ENCODE data around the gene TECPR2. TPM values are rescaled to one million over a fixed set of nuclear protein-coding genes. Genes with fewer than 3 reads are reported as not detected.

Gene TECPR2
- total RNA-seq, 1 donor from 2014 or later, result 24.5 TPM

GRCh38 chr14:102505000-102505619, 142.4 kb downstream of the TECPR2 start:
- peaks cover 2% of the 10 kb centered on the region for H3K9me3 Mint-ChIP-seq (ENCODE audit: unreplicated experiment)
- TF ChIP-seq, protein P1, sequence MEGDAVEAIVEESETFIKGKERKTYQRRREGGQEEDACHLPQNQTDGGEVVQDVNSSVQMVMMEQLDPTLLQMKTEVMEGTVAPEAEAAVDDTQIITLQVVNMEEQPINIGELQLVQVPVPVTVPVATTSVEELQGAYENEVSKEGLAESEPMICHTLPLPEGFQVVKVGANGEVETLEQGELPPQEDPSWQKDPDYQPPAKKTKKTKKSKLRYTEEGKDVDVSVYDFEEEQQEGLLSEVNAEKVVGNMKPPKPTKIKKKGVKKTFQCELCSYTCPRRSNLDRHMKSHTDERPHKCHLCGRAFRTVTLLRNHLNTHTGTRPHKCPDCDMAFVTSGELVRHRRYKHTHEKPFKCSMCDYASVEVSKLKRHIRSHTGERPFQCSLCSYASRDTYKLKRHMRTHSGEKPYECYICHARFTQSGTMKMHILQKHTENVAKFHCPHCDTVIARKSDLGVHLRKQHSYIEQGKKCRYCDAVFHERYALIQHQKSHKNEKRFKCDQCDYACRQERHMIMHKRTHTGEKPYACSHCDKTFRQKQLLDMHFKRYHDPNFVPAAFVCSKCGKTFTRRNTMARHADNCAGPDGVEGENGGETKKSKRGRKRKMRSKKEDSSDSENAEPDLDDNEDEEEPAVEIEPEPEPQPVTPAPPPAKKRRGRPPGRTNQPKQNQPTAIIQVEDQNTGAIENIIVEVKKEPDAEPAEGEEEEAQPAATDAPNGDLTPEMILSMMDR (IDR thresholded peaks at IDR 0.05; ENCODE audit: partially characterized antibody, unreplicated experiment), result no peak
- no peak overlapping the region for H3K4me3 Mint-ChIP-seq (ENCODE audit: unreplicated experiment)
- no peaks in the 10 kb centered on the region for H3K4me1 Mint-ChIP-seq (ENCODE audit: low read depth, unreplicated experiment)
- H3K27ac Mint-ChIP-seq (ENCODE audit: unreplicated experiment), result no peak overlapping the region
- no peak for DNase-seq
- no peaks in the 10 kb centered on the region for H3K36me3 Mint-ChIP-seq (ENCODE audit: unreplicated experiment)
- H3K27me3 Mint-ChIP-seq (ENCODE audit: unreplicated experiment), result peaks cover 7% of the 10 kb centered on the region

GRCh38 chr14:102505775-102506625, 143.3 kb downstream of the TECPR2 start:
- H3K27me3 Mint-ChIP-seq (ENCODE audit: unreplicated experiment), result peaks cover 7% of the 10 kb centered on the region
- H3K36me3 Mint-ChIP-seq (ENCODE audit: unreplicated experiment), result no peaks in the 10 kb centered on the region
- TF ChIP-seq, protein P1 (IDR thresholded peaks at IDR 0.05; ENCODE audit: partially characterized antibody, unreplicated experiment), result no peak
- peaks cover 2% of the 10 kb centered on the region for H3K9me3 Mint-ChIP-seq (ENCODE audit: unreplicated experiment)
- DNase-seq, result no peak
- no peaks in the 10 kb centered on the region for H3K4me1 Mint-ChIP-seq (ENCODE audit: low read depth, unreplicated experiment)
- no peak overlapping the region for H3K27ac Mint-ChIP-seq (ENCODE audit: unreplicated experiment)
- H3K4me3 Mint-ChIP-seq (ENCODE audit: unreplicated experiment), result no peak overlapping the region

DNA sequence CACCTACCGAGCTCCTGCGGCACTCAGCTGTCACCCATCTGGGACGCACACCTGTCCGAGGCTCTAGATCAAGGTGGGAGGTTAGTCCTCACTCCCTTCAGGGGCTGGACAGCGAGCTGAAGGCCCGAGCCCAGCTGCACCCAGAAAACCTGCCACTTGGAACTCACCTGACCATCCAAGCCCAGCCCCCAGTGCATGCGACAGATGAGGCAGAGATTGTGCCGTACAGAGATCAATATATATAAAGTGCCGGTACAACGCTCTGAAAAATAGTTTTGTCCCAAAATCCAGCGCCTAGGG, 143.8 kb downstream of the TECPR2 start:
- no peak overlapping the region for H3K27ac Mint-ChIP-seq (ENCODE audit: unreplicated experiment)
- peaks cover 2% of the 10 kb centered on the region for H3K9me3 Mint-ChIP-seq (ENCODE audit: unreplicated experiment)
- DNase-seq, result no peak
- H3K4me3 Mint-ChIP-seq (ENCODE audit: unreplicated experiment), result no peak overlapping the region
- TF ChIP-seq, protein P1 (IDR thresholded peaks at IDR 0.05; ENCODE audit: partially characterized antibody, unreplicated experiment), result no peak
- peaks cover 1% of the 10 kb centered on the region for H3K4me1 Mint-ChIP-seq (ENCODE audit: low read depth, unreplicated experiment)
- H3K36me3 Mint-ChIP-seq (ENCODE audit: unreplicated experiment), result no peaks in the 10 kb centered on the region
- peaks cover 10% of the 10 kb centered on the region for H3K27me3 Mint-ChIP-seq (ENCODE audit: unreplicated experiment)

GRCh38 chr14:102507081-102507856, 144.5 kb downstream of the TECPR2 start:
- DNase-seq, result no peak
- no peak overlapping the region for H3K27ac Mint-ChIP-seq (ENCODE audit: unreplicated experiment)
- peaks cover 10% of the 10 kb centered on the region for H3K27me3 Mint-ChIP-seq (ENCODE audit: unreplicated experiment)
- H3K9me3 Mint-ChIP-seq (ENCODE audit: unreplicated experiment), result peaks cover 2% of the 10 kb centered on the region
- TF ChIP-seq, protein P1 (IDR thresholded peaks at IDR 0.05; ENCODE audit: partially characterized antibody, unreplicated experiment), result no peak
- H3K4me1 Mint-ChIP-seq (ENCODE audit: low read depth, unreplicated experiment), result peaks cover 3% of the 10 kb centered on the region
- no peak overlapping the region for H3K4me3 Mint-ChIP-seq (ENCODE audit: unreplicated experiment)
- H3K36me3 Mint-ChIP-seq (ENCODE audit: unreplicated experiment), result no peaks in the 10 kb centered on the region
